ENCODE measurements around the gene THAP9. TPM values are rescaled to one million over a fixed set of nuclear protein-coding genes. Genes with fewer than 3 reads are reported as not detected.

THAP9 gene
- total RNA-seq, 2 experiments from 2014 or later = 3.8 to 4.3 TPM

DNA sequence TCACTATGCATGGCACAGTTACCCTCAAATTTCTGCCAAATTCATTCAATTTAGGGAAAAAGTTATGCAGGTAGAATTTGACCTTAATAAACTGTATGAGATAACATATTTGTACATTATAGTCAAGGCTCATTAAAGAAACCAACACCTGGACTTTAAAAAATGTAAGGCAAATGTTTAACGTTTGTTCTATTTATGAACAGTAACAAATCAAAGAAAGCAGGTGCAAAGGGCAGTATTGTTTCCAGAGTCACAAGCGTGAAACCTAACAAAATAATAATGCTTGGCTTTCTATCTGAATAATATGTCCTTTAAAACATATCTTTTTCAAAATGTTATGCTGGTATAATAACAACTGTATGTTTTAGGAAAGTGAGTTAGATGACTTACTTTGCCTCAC lies 68.9 kb downstream of the THAP9 start:
- Mint-ChIP-seq H3K27ac (no peak overlapping the region), H3K4me3 (no peak overlapping the region), H3K36me3 (ENCODE audit: low read depth) (peaks cover 75% of the 10 kb centered on the region), H3K9me3 (no peaks in the 10 kb centered on the region), H3K4me1 (ENCODE audit: low read depth) (no peaks in the 10 kb centered on the region), H3K27me3 (no peaks in the 10 kb centered on the region)
- H3K36me3 ChIP-seq (ENCODE audit: insufficient read depth, low read length) = peaks cover 35% of the 10 kb centered on the region
- H3K27me3 ChIP-seq (ENCODE audit: control insufficient read depth in 1 of 2, insufficient read depth in 2 of 2, low read length in 2 of 2) = no peaks in the 10 kb centered on the region
- ChIA-PET CTCF (no interaction called here), POLR2A (no interaction called here)
- no peak for ATAC-seq (ENCODE audit: poor library complexity)
- H3K4me1 ChIP-seq (ENCODE audit: insufficient read depth, low read length) = no peaks in the 10 kb centered on the region
- H3K9me3 ChIP-seq (ENCODE audit: control insufficient read depth in 1 of 2, insufficient read depth in 1 of 2, low read length in 2 of 2) = no peaks in the 10 kb centered on the region
- TF ChIP-seq, protein P1, sequence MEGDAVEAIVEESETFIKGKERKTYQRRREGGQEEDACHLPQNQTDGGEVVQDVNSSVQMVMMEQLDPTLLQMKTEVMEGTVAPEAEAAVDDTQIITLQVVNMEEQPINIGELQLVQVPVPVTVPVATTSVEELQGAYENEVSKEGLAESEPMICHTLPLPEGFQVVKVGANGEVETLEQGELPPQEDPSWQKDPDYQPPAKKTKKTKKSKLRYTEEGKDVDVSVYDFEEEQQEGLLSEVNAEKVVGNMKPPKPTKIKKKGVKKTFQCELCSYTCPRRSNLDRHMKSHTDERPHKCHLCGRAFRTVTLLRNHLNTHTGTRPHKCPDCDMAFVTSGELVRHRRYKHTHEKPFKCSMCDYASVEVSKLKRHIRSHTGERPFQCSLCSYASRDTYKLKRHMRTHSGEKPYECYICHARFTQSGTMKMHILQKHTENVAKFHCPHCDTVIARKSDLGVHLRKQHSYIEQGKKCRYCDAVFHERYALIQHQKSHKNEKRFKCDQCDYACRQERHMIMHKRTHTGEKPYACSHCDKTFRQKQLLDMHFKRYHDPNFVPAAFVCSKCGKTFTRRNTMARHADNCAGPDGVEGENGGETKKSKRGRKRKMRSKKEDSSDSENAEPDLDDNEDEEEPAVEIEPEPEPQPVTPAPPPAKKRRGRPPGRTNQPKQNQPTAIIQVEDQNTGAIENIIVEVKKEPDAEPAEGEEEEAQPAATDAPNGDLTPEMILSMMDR (IDR thresholded peaks at IDR 0.05) = no peak
- H3K4me3 ChIP-seq (ENCODE audit: low read length) = no peak overlapping the region
- no peak for DNase-seq
- intact Hi-C loops (cut with DNase I, micrococcal nuclease) = no loop called here
- no peak overlapping the region for H3K27ac ChIP-seq (ENCODE audit: low read depth in 1 of 2, low read length in 2 of 2)

Other genes with a start within 250 kb of the THAP9 start
- under 1 TPM; 0.14 to 0.25 TPM for gene SCD5, start 101.9 kb upstream of the THAP9 start, total RNA-seq
- 100 to 1,000 TPM; 130 to 131 TPM for gene SEC31A, start 9.6 kb upstream of the THAP9 start, total RNA-seq
- gene LIN54, start 110.1 kb downstream of the THAP9 start, total RNA-seq = 10 to 100 TPM; 11.0 to 12.1 TPM
- gene COPS4, start 134.4 kb downstream of the THAP9 start, total RNA-seq = 10 to 100 TPM; 26.0 to 27.6 TPM
- 100 to 1,000 TPM; 249 to 259 TPM for gene PLAC8, start 214.0 kb downstream of the THAP9 start, total RNA-seq